ENCODE results near the gene CRYBA4.
"Not testable (repeated sequence)": the region's sequence is repeated elsewhere in the genome, so short reads cannot be mapped to it uniquely, and the experiment has no call there.

The CRYBA4 gene

DNA sequence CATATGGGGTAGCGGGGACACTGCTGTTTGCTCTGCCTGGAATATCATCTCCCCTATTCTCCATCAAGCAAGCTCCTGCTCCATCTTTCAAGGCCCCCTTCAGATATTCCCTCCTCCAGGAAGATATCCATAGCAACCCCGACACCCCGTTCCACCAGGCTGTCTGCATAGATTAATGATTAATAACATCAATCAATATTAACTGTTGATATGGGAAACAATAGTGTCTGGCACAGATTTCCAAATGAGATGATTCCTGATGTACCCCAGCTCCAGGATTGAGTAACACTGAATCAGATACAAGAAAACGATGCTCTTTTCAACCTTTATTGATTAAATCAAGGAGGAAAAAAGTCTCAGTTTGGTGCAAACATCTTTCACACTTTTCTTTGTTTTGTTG, 24.3 kb upstream of the CRYBA4 start:
- no peak for DNase-seq

DNA sequence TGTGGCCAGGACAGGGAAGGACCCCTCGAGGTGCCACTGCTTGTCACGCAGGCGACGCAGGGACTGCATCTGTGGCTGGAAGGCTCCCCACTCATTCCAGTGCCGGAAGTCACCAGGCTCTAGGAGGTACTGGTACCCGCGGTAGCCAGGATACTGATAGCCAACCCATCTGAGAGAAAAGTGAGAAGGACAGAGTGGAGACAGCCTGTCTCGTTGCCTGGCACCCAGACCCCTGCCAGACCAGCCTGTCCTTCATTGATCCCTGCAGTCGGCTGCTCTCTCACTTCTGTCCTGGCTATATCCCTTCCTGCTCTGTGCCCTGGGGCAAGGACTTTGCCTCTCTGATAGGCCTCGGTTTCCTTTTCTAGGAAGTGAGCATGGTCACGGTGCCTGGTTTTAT, 22.3 kb upstream of the CRYBA4 start:
- no peak for DNase-seq

GRCh38 chr22:26601726-26602125, 20.0 kb upstream of the CRYBA4 start:
- DNase-seq, result no peak

- DNase-seq, result no peak
These were observed 19.6 kb upstream of the CRYBA4 start for GRCh38 chr22:26602127-26602526.

- DNase-seq, result no peak
These were observed 17.4 kb upstream of the CRYBA4 start for GRCh38 chr22:26604368-26604767.

DNA sequence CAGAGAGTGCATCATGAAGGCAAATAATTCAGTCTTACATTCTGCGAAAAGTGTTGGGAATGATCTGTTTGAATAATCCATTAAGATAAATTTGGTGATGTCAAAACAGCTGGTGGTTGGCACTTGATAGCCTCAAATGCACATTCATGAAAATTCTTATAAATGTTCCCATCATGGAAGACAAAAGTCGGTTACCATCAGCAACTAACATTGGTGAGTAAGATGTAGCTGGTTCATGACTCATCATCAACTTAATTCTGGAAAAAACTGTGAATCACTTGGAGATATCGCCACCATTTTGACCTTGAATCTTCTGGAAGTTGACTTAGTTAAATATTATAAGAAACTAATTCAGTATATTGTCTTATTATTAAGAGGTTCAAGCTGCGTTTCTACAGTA, 15.2 kb upstream of the CRYBA4 start:
- no peak for DNase-seq

DNA sequence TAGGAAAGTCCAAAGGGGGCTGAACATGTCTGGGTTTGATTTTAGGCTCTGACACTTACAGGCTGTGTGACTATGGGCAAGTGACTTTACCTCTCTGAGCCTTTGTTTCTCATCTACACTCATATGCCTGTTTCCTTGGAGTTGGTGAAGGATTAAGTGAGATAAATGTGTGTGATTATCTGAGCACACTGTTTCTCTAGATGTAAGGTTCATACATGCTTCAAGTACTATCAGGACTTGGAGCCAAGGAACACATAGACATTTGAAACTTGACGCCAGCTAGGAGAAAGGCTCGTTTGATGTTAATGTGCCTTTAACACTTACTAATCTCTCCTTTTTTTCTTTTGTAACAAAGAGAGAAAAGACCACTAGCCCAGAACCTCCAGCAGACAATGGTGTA, 13.6 kb upstream of the CRYBA4 start:
- no peak for DNase-seq

DNA sequence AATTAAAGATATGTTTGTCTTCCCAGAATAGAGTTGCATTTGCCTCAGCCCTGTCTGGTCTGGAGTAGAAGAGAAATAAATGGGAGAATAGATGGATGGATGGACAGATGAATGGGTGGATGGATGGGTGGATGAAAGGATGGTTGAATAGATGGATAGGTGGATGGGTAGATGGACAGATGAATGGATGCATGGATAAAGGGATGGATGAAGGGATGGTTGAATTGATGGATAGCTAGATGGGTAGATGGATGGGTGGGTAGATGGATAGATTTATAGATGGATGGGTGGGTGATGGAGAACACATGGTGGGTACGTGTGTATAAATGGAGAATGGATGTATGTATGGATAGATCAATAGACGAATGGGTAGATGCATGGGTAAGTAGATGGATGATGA, 12.5 kb upstream of the CRYBA4 start:
- DNase-seq, result no peak

DNA sequence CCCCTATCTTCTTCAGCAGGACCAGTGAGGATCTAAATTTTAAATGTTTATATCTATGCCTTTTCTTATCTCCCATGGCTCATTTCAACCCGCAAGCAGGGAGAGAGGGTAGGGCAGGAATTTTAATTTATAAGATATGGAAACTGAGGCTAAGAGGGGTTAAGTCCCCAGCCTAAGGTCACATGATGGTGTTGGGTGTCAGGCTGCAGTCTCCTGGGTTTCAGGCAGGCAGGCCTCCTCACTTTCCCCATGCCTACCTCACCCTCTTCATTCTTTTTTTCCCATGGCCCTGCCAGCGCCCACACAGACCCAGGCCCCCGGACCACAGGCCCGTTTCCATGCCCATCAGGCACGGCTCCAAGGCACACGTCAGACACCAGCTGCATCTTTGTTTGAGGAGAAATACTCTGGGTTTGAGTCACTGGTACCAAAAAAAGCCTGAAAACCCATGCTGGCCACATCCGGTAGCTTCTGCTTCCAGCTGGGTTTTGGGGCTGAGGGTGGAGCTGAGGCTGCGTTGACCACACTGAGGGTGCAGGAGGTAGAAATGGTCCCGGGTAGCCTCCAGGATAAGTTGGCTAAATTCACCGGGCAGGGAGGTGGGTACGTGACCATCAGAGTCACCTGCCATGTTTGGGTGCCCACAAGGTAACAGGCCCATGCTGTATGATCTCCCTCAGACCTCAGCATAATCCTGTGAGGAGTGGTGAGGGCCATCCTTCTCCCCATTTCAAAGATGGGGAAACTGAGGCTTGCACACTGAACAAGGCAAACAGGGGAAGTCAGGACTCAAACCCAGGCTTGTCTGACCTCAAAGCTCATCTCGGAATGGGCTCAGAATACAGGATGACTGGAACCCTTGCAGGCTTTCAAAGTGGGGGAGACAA, 11.4 kb upstream of the CRYBA4 start:
- DNase-seq, result peak; percentile 4

- DNase-seq, result no peak
These were observed 10.8 kb upstream of the CRYBA4 start for GRCh38 chr22:26610996-26611395.

GRCh38 chr22:26612652-26613051, 9.1 kb upstream of the CRYBA4 start:
- no peak for DNase-seq

DNA sequence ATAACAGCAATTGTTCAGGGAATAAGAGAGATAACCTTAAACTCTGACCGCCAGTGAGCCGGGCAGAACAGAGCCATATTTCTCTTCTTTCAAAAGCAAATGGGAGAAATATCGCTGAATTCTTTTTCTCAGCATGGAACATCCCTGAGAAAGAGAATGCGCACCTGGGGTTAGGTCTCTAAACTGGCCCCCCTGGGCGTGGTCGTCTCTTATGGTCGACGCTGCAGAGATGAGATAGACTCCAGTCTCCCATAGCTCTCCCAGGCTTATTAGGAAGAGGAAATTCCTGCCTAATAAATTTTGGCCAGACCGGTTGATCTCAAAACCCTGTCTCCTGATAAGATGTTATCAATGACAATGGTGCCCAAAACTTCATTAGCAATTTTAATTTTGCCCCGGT, 8.0 kb upstream of the CRYBA4 start:
- not testable (repeated sequence) for DNase-seq

GRCh38 chr22:26614322-26614721, 7.4 kb upstream of the CRYBA4 start:
- no peak for DNase-seq

- peak; percentile 31 for DNase-seq
These were observed 6.6 kb upstream of the CRYBA4 start for GRCh38 chr22:26615149-26615548.

GRCh38 chr22:26615830-26616435, 5.8 kb upstream of the CRYBA4 start:
- no peak for DNase-seq

- DNase-seq, result no peak
These were observed 5.1 kb upstream of the CRYBA4 start for GRCh38 chr22:26616650-26617049.

GRCh38 chr22:26617271-26618199, 4.2 kb upstream of the CRYBA4 start, which contains the start of gene CRYBB1:
CRYBB1 (minus strand) TSS chr22:26618027; CDS start chr22:26616319, 1,708 bp downstream.
- no peak for DNase-seq

- DNase-seq, result no peak
These were observed 3.3 kb upstream of the CRYBA4 start for GRCh38 chr22:26618455-26618854.

GRCh38 chr22:26619510-26619909, 2.3 kb upstream of the CRYBA4 start:
- no peak for DNase-seq

- no peak for DNase-seq
These were observed 1.6 kb upstream of the CRYBA4 start for GRCh38 chr22:26620197-26620596.

- DNase-seq, result no peak
These were observed 2.2 kb downstream of the CRYBA4 start for GRCh38 chr22:26623984-26624383.

DNA sequence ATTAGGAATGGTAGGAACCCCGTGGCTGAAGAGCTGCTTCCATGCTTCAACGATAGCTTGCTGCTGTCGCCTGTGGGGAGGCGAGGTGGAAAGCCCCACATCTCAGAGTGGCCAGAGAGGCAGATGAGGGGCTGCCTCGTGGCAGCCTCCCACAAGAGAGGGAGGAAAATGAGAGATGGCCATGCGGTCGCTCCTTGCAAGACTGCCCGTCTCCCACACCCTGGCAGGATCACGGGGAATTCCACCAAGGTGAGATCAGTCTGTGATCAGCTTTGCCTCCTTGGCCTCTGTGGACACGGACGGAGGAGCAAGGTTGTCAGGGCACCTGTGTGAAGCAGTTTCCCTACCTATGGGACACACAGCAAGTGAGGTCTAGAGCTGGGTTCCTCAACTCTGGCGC, 3.0 kb downstream of the CRYBA4 start:
- no peak for DNase-seq
